IPS-NIHi11 (cell line): ENCODE measurements around the gene GPR176.
A peak's percentile ranks its signal among the peaks of the same experiment; 100 is the strongest.

Experiments
- DNase-seq: peaks from one replicate; pipeline ENCODE4 v3.0.0; 2012; ENCODE audit warnings: mixed read lengths, low spot score

The GPR176 gene

GRCh38 chr15:39804026-39804425 is 116.0 kb downstream of the GPR176 start:
- no peak for DNase-seq

GRCh38 chr15:39803016-39803415 is 117.0 kb downstream of the GPR176 start:
- no peak for DNase-seq

GRCh38 chr15:39801641-39802309 is 118.3 kb downstream of the GPR176 start:
- DNase-seq: peak; percentile 55

- DNase-seq: no peak
Measured at GRCh38 chr15:39799552-39800011, 120.5 kb downstream of the GPR176 start.

GRCh38 chr15:39798382-39798781 is 121.7 kb downstream of the GPR176 start:
- DNase-seq: no peak

GRCh38 chr15:39797407-39797806 is 122.7 kb downstream of the GPR176 start:
- DNase-seq: no peak

GRCh38 chr15:39796601-39797000 is 123.5 kb downstream of the GPR176 start:
- no peak for DNase-seq

GRCh38 chr15:39795486-39795885 is 124.6 kb downstream of the GPR176 start:
- DNase-seq: no peak

- no peak for DNase-seq
Measured at GRCh38 chr15:39794954-39795353, 125.1 kb downstream of the GPR176 start.

GRCh38 chr15:39793923-39794322 is 126.1 kb downstream of the GPR176 start:
- no peak for DNase-seq

- no peak for DNase-seq
Measured at GRCh38 chr15:39792844-39793335, 127.2 kb downstream of the GPR176 start.

- DNase-seq: no peak
Measured at GRCh38 chr15:39792025-39792843, 127.8 kb downstream of the GPR176 start.

GRCh38 chr15:39789736-39790135 is 130.3 kb downstream of the GPR176 start:
- DNase-seq: no peak

GRCh38 chr15:39788800-39789565 is 131.1 kb downstream of the GPR176 start:
- DNase-seq: no peak

- DNase-seq: no peak
Measured at GRCh38 chr15:39788108-39788507, 132.0 kb downstream of the GPR176 start.

GRCh38 chr15:39787479-39787878 is 132.6 kb downstream of the GPR176 start:
- DNase-seq: no peak

- DNase-seq: peak; percentile 46
Measured at GRCh38 chr15:39786447-39787056, 133.5 kb downstream of the GPR176 start.

GRCh38 chr15:39785841-39786240 is 134.2 kb downstream of the GPR176 start:
- no peak for DNase-seq

GRCh38 chr15:39785139-39785538 is 134.9 kb downstream of the GPR176 start:
- DNase-seq: no peak

- DNase-seq: no peak
Measured at GRCh38 chr15:39784638-39785037, 135.4 kb downstream of the GPR176 start.

- no peak for DNase-seq
Measured at GRCh38 chr15:39784125-39784524, 135.9 kb downstream of the GPR176 start.

- no peak for DNase-seq
Measured at GRCh38 chr15:39783244-39783820, 136.7 kb downstream of the GPR176 start.
